ENCODE data around the gene CEP112.

The CEP112 gene

DNA sequence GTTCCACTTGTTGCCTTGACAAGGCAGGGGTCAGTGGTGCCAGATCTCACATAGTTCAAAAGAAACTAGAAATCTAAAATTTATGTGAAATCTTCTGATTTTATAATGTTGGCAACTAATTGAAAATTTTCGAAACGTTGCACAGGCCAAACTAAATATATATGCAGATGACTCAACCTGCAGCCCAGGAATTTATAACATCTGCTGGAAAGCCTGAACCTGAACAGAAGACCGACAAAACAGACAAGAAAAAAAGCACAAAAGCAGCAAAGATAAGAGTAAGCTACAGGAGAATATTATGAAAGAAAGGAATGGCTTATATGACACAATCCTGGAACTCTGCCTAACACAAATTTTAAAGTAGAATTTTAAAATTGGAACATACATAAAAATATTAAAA is 207.6 kb downstream of the CEP112 start:
- DNase-seq = no peak

DNA sequence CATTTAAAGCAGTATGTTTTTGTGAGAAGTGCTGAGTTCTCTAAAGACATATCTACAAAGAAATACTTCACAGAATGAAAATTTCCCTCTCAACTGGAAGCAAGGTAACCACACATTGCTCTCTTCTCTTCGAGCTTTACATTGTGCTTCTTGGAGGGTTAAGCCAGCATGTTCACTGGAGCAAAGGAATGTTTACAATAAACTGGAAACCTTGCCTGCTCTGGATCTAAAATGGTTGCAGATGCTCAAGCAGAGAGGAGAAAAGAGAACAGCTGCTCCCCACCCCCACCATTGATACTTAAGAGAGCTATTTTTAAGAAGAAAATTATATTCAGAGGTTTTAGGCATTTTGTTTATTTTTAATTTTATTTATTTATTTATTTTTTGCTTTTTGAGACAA is 213.1 kb downstream of the CEP112 start:
- no peak for DNase-seq

- DNase-seq = no peak
Observed at GRCh38 chr17:65977041-65977440, 214.9 kb downstream of the CEP112 start.

DNA sequence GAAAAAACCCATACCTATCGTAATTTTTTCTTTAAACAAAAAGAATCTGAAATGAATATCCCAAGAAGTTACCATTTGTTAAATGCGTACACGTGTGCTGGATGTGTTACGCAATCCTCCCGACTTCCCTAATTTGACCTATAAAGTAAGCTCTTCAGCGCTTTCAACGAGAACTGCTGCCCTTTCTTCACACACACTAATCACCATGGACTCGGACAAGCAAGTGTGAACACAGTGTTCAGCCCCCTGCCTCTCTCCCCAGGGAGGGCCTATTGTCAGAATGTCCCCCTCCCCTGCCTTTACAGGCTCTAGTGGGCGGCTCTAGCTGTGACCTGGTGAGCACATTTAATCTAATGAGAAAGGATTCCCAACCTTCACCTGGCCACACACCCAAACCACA is 216.1 kb downstream of the CEP112 start:
- no peak for DNase-seq

DNA sequence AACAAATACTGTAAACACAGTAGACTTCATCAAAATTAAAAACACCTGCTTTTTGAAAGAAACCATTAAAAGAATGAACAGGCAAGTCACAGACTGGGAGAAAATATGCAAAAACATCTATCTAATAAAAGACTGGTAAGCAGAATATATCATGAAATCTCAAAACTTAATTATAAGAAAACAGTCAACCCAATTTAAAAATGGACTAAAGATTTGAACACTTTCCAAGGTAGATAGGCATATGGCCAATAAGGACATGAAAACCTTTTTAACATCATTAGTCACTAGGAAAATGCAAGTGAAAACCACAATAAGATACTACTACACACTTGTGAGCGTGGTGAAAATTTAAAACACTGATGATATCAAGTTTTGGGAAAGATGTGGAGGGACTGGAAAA is 218.7 kb downstream of the CEP112 start:
- no peak for DNase-seq

DNA sequence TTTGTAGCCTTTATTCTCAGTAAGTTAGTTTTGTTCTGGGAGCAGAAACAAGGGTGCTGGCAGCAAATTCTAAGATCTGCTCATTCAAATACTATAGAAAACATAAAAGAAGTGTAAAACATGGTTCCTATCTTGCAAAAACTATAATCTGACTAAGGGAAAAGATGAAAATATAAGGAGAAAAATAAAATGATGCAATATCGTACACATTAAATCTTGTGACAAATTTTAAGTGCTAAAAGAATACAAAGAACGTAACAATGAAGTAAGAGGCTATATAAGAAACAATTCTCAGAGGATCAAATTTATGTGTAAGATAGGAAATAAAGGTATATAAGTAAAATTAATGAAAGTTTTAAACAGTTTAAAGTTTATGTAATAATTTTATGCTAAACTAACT is 224.6 kb downstream of the CEP112 start:
- DNase-seq = no peak

DNA sequence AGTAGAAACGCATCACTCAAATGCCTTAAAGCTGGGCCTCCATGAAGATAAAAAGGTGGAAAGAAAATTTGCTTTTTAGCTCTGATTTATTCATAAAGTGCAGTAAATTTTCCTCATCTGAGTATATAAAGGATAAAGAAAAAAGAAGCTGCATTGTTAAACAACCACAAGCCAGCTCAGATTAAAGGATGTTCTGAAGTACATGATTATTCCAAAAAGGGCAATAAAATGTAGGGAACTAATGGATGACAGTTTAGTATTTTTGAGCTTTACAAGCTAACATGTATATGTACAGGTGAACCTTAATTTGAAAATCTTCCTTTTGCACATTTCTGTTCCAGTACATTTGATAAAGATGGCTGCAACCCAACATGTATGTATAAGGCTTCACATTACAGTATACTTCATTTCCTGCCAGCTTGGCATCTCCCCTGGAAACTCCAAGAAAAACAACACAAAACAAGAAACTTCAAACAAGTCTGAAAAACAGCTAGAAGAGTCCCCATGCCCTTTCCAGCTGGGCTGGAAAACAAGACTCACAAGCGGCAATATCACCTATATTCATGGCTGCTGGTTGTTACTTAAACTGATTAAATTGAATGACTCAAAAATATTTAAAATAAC is 225.7 kb downstream of the CEP112 start:
- no peak for DNase-seq

DNA sequence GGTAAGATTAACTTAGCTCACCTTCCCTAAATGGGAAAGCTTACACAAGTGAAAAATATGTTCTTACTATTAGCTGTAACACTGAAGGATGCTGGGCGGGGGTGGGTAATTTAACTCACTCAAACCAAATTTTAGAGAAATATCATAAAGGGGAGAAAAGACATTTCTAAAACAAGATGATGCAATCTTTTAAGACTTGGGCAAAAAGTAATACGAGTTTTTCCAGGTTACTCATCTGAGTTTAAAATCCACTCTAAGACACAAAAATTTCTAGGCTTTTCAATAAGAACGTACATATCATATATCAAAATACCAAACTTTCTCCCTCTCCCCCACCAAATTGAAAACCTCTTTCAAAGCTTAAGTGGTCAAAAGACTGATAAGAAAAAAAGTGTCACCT is 228.8 kb downstream of the CEP112 start:
- DNase-seq = no peak

- DNase-seq = no peak
Observed at GRCh38 chr17:65959630-65960029, 232.3 kb downstream of the CEP112 start.

DNA sequence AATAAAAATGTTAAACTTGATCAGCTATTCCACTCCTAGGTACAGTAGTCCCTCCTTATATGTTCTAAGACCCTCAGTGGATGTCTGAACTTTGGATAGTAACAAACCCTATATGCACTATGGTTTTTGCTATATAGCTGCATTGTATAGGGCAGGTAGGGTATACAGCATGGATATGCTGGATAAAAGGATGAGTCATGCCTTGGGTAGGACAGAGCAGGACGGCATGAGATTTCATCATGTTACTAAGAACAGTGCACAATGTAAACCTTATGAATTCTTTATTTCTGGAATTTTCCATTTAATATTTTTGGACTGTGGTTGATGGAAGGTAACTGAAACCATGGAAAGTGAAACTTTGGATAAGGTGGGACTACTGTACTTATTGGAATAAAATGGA is 235.1 kb downstream of the CEP112 start:
- DNase-seq = no peak

- DNase-seq = no peak
Observed at GRCh38 chr17:65954148-65954449, 237.8 kb downstream of the CEP112 start.

DNA sequence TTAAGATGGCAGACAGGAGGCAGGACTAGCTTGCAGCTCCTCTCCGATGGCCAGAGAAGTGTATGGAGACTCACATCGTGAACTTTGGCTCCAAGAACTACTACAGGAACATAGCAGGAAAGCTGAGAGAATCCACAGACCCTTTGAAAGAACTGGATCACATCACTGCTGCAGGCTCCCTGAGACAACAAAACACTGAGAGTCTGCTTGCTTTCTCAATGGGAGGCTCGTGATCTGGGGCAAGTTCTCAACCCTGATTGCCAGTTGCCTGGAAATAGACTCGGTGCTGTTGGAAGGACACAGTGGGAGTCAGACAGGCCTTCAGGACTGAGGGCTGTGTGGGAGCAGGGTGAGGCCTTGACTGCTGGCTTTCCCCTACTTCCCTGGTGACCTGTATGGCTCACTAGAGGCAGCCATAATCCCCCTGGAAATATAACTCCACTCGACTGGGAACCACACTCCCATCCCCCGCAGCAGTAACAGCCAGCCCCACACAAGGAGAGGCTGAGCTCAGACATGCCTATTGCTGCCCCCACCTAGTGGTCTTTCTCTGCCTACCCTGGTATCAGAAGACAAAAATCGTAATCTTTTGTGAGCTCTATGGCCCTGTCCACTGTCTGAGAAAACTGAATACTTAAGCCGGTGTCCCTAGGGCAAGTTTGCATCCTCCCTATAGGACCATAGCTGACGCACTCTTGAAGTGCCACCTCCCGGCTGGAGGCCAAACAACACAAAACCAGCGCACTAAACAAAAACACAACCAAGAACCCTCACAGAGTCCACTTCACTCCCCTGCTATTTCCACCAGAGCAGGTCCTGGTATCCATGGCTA is 238.4 kb downstream of the CEP112 start:
- DNase-seq = no peak

GRCh38 chr17:65952586-65952985 is 239.3 kb downstream of the CEP112 start:
- DNase-seq = no peak

DNA sequence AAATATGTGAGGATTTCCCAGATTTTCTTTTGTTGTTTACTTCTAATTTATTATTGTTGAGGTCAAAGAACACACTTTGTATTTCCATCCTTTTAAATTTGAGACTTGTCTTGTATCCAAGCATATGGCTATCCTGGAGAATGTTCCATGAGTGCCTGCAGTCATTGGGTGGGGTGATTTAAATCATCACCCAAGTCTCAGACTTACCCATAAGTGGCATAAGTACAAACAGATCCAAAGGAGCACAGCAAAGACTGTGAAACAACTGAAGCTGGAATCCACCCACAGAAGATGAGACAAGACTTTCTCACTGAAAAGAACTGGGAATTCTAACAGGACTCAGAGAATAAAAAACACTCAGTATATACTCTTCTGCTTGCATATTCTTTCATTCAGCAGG is 239.9 kb downstream of the CEP112 start:
- DNase-seq = no peak

GRCh38 chr17:65947831-65948230 is 244.1 kb downstream of the CEP112 start:
- DNase-seq = no peak

DNA sequence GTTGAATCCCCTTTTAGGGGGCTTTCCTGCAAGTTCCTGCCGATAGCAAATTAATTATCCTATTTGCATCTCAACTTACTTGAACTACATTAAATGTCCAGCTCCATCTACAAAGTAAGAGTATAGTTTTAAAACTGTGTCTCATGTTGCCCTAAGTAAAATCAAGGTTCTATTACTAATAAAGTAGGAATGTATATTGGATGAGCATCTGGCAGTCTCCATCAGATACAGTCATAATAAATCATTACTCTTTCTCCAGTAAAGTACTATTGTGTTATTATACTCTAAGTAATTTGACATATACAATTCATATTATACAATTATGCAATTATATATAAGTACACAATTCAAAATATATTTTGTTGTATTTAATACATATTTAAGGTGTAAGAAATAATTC is 249.3 kb downstream of the CEP112 start:
- no peak for DNase-seq

DNA sequence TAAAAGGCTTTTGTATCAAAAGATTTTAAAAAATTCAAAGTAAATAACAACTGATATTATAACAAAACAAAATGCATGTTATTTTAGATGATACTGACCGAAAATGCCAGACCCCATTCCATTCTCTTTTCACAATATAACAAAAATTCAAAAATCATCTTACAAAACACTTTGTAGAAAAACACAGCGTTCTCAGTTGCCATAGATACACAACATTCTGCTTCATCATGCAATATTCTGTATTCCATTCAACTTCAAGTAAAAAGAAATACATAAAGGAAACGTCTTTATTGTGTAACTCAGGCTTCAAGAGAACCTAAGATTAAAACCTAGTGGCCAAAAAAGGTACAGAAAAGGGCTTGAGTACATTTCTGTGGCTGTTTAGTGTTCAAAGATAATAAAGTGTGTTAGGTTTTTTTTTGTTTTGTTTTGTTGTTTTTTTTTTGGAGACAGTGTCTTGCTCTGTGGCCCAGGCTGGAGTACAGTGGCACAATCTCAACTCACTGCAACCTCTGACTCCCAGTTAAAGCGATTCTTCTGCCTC is 250.5 kb downstream of the CEP112 start:
- DNase-seq = no peak

DNA sequence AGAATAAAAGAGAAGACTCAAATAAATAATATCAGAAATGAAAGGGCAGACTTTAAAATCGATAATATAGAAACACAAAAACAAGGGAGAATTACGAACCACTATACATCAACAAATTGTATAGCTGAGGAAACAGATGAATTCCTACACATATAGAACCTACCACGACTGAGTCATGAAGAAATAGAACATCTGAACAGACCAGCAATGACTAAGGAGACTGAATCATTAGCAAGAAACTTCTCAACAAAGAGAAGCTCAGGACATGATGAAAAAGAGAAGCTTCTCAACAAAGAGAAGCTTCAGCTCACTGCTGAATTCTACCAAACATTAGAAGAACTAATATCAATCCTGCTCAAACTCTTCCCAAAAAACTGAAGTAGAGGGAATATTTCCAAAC is 255.9 kb downstream of the CEP112 start:
- no peak for DNase-seq

DNA sequence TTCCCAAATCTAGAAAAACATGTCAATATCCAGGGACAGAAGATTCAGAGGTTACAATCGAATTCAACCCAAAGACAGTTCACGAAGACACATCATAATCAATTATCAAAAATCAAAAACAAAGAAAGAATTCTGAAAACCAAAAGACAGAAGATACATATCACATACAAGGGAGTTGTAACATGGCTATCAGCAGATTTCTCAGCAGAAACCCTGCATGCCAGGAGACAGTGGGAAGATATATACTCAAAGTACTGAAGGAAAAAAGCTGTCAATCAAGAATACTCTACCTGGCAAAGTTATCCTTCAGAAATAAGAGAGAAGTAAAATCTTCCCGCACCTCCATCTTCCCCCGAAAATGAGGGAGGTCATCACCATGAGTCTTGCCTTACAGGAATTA is 258.6 kb downstream of the CEP112 start:
- DNase-seq = no peak

GRCh38 chr17:65931246-65932149 is 260.4 kb downstream of the CEP112 start:
- no peak for DNase-seq

DNA sequence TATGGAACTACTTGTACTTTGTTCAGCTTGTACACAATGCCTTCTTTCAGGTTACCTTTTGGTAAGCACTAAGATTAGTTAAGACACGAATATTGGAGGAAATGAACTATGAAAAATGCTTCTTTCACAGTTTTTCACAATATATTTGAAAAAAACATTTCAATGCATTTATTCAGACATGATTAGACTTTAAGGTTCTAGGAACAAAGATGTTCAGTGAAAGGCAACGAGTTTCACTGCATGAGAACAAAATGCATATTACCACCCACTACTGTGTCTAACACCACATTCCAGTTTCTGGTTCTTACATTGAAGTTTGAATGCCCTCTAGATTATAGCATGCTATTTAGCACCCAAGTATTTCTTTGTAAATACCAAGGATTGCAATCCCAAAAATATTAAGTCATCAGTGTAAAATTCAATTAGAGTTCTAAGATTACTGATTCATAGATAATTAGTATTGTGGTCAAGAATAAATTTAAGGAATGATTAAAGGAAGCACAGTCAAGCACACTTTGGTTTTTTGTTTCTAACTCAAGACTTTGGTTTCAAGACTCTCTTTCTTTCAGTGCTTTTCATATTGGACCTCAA is 261.7 kb downstream of the CEP112 start:
- no peak for DNase-seq

- DNase-seq = no peak
Observed at GRCh38 chr17:65926599-65926998, 265.3 kb downstream of the CEP112 start.

GRCh38 chr17:65925606-65926307 is 266.2 kb downstream of the CEP112 start:
- DNase-seq = no peak

All from NCI-H2081 treated with DMSO at 0.1 percent for 48 hours (cell line).